DMS153 treated with DMSO at 0.1 percent for 48 hours (cell line): ENCODE data around the gene GADD45B.

Source experiments
- DNase-seq: peaks from one replicate; lab custom pipeline; 2025; ENCODE audit not compliant: unreplicated experiment; lab: John Stamatoyannopoulos, UW

The GADD45B gene, protein sequence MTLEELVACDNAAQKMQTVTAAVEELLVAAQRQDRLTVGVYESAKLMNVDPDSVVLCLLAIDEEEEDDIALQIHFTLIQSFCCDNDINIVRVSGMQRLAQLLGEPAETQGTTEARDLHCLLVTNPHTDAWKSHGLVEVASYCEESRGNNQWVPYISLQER

GRCh38 chr19:2475702-2476450, at the start of gene GADD45B:
Gene GADD45B (plus strand): TSS chr19:2476127. CDS start chr19:2476359, 232 bp downstream.
- peak; percentile 93 for DNase-seq

DNA sequence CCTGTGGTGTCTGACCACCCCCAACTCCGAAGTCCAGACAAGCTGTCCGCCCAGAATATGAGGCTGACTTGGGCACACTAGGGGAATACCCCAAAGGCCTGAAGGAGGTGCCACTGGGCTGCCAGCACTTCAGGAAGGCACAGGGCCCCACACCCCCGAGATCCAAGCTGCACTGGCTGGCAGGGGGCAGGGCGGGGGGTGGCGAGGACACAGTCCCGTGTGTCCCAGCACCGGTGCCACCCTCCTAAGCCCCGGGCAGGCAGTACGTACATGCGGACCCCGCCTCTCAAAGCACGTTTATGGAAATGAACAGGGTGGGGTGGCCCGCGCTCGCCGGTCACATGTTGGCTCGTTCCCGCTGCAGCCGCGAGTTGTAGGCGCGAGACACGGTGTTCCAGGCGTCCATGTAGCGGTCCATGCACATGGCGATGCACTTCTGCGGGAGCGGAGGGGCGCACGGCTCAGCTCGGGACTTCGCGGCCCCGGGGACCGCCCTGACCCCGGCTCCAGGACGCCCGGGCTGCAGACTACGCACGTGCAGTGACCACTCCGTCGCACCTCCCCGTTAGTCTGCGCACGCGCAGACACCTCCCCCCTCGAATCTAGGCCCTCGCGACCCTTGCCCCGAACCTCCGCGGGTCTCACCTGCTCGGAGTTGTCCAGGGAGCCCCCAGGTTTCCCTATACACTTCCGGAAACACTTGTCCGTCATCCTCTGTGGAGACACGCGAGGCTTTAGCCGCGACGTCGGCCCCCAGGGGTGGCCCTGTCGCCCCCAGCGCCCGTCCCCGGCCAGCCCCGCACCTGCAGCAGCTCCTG, 49.1 kb upstream of the GADD45B start:
- no peak for DNase-seq

DNA sequence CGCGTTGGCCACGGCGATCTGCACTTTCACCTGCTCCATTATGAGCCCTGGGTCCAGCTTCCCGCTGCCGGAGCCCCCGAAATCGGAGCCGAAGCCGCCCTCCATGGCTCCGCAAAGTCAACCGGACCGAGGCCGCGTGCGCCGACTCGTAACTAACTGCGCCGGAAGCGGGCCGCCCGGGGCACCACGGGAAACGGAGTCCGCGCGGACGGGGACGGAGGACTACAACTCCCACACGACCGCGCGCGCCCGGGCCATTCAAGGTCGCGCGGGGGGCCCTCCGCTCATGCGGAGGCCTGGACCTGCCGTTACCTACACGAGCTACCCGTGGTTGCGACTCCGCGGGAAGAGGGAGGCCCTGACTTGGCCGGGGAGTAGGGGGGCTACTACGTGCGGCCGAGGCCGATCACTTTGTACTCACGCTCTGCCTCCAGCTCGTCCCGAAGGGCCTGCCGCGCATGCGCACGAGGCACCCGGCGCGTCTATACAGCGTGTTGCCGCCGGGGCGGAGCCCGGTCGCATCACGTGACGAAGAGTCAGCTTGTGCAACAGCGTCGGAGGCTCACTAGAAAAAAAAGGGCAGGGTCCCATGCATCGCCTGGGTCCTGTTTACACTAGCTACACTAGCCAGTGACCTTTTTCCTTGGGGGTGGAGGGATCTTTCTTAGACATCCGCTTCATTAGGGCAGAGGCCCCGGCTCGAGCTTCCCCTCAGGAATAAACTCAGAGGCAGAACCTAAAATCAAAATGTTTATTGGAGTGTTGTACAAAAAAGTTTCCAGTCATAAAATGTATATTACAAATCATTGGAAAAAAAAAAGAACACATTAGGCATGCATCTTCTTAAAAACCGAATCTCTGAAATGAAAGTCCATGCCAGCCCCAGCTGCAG, 48.3 kb upstream of the GADD45B start, which contains the start of gene TIMM13:
TSS of gene TIMM13 (minus strand) at position 158 of the 892 bp plus-strand sequence. CDS start at position 105, 53 bp downstream.
- peak; percentile 96 for DNase-seq

DNA sequence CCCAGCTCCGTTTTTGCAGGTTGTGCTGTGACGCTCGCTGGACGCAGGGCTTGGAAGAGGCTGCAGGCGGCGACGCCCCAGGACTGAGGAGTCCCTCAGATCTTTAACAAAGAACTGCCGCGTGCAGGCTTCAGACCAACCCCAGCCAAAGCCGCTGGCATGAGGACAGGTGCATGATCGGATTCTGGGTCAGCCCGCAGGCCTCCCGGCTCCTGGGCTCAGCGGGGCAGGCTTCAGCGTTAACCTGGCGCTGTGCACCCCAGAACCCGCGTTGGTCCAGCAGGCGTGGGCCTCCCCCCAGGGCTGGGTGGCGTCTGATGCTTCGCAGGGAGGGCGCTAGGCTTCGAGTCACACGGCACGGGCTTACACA, 47.6 kb upstream of the GADD45B start:
- DNase-seq = no peak

GRCh38 chr19:2428756-2429711, 46.9 kb upstream of the GADD45B start:
- DNase-seq = no peak

GRCh38 chr19:2429917-2430535, 45.9 kb upstream of the GADD45B start:
- DNase-seq = no peak

DNA sequence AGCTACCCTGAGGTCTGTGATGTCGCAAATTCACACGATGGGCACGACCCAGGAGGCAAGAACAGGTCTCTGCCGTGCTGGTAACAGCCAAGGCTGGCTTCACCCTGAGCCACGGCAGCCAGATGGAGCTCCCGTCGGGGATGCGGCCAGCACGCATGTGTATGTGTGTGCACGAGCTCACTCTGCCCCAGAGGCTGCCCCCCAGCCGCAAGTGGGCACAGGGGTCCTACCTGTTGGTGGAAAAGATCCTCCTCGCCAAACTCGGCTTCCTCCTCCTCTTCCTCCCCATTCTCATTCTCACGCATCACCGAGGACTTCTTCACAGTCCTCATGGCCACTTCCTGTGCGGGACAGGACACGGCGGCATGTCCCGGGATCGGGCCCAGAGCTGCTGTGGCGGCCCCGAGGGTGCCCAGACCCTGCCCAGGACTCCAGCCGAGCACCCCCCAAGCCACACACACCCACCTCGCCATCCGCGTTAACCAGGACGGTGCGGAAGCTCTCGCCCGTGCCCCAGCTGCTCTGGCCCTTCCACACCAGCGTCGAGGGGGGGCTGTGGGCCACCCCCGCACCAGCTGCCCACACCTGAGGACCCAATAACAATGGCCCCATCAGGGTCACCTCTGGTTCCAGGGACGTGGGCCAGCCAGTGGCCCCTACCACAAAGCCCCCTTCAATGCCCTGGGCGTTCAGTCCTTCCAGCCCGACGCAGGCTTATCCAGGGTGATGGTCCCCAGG, 44.4 kb upstream of the GADD45B start:
- DNase-seq = no peak

DNA sequence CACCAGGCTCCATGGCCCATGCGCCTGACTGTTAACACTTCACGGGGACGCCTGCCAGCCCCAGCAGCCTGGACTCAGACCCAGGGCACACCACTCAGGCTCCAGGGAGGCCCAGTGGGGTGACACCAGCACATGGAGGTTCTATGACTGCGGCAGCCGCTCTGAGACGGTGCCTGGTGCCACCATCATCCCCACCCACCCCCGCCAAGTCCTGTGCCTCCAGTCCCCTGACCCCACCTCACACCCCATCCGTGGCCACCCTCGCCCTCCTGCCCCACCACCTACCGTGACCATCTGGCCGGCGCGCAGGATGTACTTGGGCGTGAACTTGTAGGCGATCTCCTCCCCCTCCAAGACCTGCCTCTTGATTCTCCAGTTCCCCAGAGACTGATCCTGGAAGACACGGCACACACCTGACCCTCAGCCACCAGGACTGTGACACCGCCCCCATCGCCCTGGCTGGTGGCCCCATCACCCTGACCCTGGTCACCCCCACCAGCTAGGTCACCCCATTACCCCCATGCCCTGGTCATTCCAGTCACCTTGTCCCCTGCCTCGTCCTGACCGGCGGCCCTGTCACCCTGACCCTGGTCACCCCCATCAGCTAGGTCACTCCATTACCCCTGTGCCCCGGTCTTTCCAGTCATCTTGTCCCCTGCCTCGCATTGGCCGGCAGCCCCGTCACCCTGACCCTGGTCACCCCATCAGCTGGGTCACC, 43.6 kb upstream of the GADD45B start:
- no peak for DNase-seq

DNA sequence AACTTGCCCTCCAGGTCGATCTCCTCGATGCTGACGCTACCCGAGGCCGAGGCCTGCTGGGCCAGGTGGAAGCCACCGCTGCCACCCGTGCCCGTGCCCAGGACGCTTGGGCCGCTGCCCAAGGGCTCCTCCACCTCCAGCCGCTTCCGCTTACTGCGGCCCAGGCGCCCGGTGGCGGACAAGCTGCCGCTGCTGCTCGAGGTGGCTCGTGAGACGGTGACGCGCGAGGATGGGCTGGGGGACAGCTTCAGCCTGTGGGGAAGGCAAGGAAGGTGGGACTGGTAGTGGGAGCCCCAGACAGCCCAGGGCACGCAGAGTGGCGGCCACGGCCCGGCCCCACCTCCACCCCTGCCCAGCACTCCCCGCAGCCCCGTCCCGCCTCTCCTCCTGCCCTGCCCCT, 42.1 kb upstream of the GADD45B start:
- no peak for DNase-seq

GRCh38 chr19:2434267-2434666, 41.7 kb upstream of the GADD45B start:
- DNase-seq = no peak

- no peak for DNase-seq
Measured at GRCh38 chr19:2434721-2435265, 41.1 kb upstream of the GADD45B start.

DNA sequence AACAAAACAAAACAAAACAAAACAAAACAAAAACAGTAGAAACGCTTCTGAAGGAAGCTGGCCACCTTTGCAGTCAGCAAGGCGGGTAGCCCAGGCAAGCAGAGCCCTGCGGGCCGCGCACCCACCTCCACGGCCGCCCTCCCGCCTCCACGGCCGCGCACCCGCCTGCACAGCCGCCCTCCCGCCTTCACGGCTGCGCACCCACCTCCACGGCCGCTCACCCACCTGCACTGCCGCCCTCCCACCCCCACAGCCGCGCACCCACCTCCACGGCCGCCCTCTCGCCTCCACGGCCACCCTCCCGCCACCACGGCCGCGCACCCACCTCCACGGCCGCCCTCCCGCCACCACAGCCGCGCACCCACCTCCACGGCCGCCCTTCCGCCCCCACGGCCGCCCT, 39.5 kb upstream of the GADD45B start:
- no peak for DNase-seq

DNA sequence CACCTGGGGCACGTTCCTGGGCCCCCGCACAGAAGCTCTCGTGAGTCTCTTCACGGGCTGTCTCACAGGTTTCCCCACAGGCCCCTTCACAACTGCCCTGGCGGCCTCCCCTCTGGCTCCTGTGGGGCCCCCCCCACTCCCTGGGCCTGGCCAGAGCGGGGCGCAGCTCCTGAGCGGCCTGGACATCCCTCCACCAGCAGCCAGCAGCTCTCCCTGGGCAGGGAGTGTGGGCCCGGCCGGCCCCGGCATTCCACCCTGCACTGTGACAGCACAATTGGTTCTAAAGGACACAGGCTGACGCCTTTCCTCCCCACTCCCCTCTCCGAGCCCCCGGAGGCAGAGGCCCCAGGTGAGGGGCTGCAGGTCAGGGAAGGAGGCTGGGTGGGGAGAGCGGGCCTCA, 39.0 kb upstream of the GADD45B start:
- no peak for DNase-seq

DNA sequence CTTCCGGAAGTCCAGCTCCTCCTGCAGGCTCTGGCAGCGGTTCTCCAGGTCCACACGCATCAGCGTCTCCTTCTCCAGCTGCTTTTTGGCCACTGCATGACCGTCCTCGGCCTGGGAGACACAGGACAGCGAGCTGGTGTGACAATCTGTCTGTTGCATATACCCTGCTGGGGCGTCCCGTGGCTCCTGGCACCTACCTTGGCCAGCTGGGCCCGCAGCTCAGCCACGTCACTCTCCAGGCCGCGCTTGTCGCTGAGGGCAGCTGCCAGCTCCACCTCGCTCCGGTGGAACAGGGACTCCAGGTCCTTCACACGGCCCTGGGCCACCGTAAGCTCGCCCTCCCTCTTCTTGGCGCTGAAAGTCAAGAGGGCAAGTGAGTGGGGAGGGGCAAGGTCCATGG, 37.7 kb upstream of the GADD45B start:
- DNase-seq = no peak

DNA sequence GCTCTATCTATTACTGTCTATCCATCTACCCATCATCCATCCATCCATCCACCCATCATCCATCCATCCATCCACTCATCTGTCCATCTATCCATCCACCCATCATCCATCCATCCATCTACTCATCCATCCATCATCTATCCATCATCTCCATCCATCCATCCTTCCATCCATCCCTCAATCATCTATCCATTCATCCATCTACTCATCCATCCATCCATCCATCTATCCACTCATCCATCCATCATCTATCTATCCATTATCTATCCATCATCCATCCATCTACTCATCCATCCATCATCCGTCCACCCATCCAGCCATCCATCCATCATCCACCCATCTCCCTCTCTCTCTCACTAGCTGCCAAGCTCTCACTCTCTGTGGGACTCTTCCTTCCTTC, 35.4 kb upstream of the GADD45B start:
- no peak for DNase-seq

DNA sequence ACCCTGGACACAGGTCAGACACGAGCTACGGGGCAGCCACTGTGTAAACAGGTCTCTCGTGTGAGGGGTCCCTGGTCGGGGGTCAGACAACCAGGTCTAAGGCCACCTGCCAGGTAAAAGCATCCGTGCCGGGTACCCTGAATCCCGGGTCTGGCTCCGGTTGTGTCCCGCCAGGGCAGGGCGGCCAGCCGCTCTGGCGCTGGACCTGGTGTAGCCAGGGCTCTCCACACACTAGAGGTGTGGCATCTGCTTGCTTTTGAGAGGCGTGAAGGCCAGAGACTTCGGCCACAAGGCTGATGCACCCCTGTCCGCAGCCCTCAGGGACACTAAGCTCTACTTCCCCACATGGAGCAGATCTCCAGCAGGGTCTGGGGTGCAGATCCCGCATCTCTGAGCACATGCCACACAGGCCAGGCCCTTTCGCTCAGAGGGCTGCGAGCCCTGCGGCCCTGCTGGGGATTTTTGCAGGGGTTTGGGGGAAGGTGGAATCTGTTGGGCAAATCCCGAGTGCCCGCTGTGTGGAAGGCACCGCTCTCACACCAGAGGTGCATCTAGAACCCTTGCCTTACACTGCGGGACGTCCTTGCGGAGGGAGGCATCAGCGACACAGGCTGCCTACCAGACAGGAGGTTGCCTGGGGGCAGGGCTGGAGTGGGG, 34.7 kb upstream of the GADD45B start:
- no peak for DNase-seq

GRCh38 chr19:2443116-2443784, 32.7 kb upstream of the GADD45B start:
- no peak for DNase-seq
